Mucosa of stomach (tissue), 1 donor: Measurements from ENCODE around the gene GRAMD2B.
"Not testable (repeated sequence)": the region's sequence is repeated elsewhere in the genome, so short reads cannot be mapped to it uniquely, and the experiment has no call there.

Experiments used
- H3K27me3 ChIP-seq: one replicate; pipeline ENCODE4 v1.7.0; 2013; ENCODE audit warnings: mild to moderate bottlenecking, low read length; ENCODE audit not compliant: control insufficient read depth, insufficient read depth
- H3K36me3 ChIP-seq: one replicate; pipeline ENCODE4 v1.7.0; 2013; ENCODE audit warnings: low read length; ENCODE audit not compliant: control insufficient read depth, insufficient read depth
- H3K4me1 ChIP-seq: one replicate; pipeline ENCODE4 v1.7.0; 2013; ENCODE audit warnings: mild to moderate bottlenecking, low read length; ENCODE audit not compliant: control insufficient read depth, insufficient read depth
- H3K4me3 ChIP-seq: one replicate; pipeline ENCODE4 v1.7.0; 2013; ENCODE audit warnings: low read length
- H3K9ac ChIP-seq: one replicate; pipeline ENCODE4 v1.7.0; 2013; ENCODE audit warnings: mild to moderate bottlenecking, low read length, moderate library complexity
- H3K9me3 ChIP-seq: one replicate; pipeline ENCODE4 v1.7.0; 2013; ENCODE audit warnings: mild to moderate bottlenecking, low read length, moderate library complexity; ENCODE audit not compliant: control insufficient read depth
- donor health status: Pancreatic carcinoma.

The GRAMD2B gene

GRCh38 chr5:126422994-126423788, at the start of gene GRAMD2B:
Gene GRAMD2B, plus strand, starts transcription at chr5:126423409. Its CDS starts 198 bp downstream, at chr5:126423607.
- no peaks in the 10 kb centered on the region for H3K9me3 ChIP-seq
- H3K27me3 ChIP-seq: no peaks in the 10 kb centered on the region
- H3K4me3 ChIP-seq: peak within 1 kb of the TSS; percentile 27
- no peaks in the 10 kb centered on the region for H3K36me3 ChIP-seq
- H3K4me1 ChIP-seq: no peaks in the 10 kb centered on the region
- peak within 1 kb of the TSS; percentile 79 for H3K9ac ChIP-seq

GRCh38 chr5:126374109-126374416, 49.1 kb upstream of the GRAMD2B start:
- no peak overlapping the region for H3K9ac ChIP-seq
- H3K4me3 ChIP-seq: no peak overlapping the region
- H3K27me3 ChIP-seq: no peaks in the 10 kb centered on the region
- H3K9me3 ChIP-seq: no peaks in the 10 kb centered on the region
- H3K4me1 ChIP-seq: peaks cover 22% of the 10 kb centered on the region
- no peaks in the 10 kb centered on the region for H3K36me3 ChIP-seq

GRCh38 chr5:126376443-126376842, 46.8 kb upstream of the GRAMD2B start:
- Histone ChIP-seq H3K4me1 (peaks cover 11% of the 10 kb centered on the region), H3K36me3 (no peaks in the 10 kb centered on the region), H3K4me3 (no peak overlapping the region), H3K9me3 (no peaks in the 10 kb centered on the region), H3K27me3 (no peaks in the 10 kb centered on the region), H3K9ac (no peak overlapping the region)

GRCh38 chr5:126377424-126377823, 45.8 kb upstream of the GRAMD2B start:
- Histone ChIP-seq H3K4me1 (peaks cover 11% of the 10 kb centered on the region), H3K36me3 (no peaks in the 10 kb centered on the region), H3K9me3 (no peaks in the 10 kb centered on the region)

GRCh38 chr5:126380316-126380715, 42.9 kb upstream of the GRAMD2B start:
- H3K27me3 ChIP-seq: not testable (repeated sequence)

More at GRCh38 chr5:126377424-126377823, 45.8 kb upstream of the GRAMD2B start:
- H3K9ac ChIP-seq: no peak overlapping the region
- H3K27me3 ChIP-seq: no peaks in the 10 kb centered on the region
- no peak overlapping the region for H3K4me3 ChIP-seq

GRCh38 chr5:126383246-126383645, 40.0 kb upstream of the GRAMD2B start:
- H3K4me1 ChIP-seq: peaks cover 17% of the 10 kb centered on the region
- no peaks in the 10 kb centered on the region for H3K9me3 ChIP-seq
- no peaks in the 10 kb centered on the region for H3K27me3 ChIP-seq
- H3K4me3 ChIP-seq: no peak overlapping the region
- H3K36me3 ChIP-seq: no peaks in the 10 kb centered on the region
- no peak overlapping the region for H3K9ac ChIP-seq

More at GRCh38 chr5:126380316-126380715, 42.9 kb upstream of the GRAMD2B start:
- not testable (repeated sequence) for H3K9ac ChIP-seq, H3K9me3 ChIP-seq, H3K36me3 ChIP-seq, H3K4me3 ChIP-seq
- peaks cover 22% of the 10 kb centered on the region for H3K4me1 ChIP-seq

GRCh38 chr5:126383776-126384175, 39.4 kb upstream of the GRAMD2B start:
- Histone ChIP-seq H3K4me1 (peaks cover 17% of the 10 kb centered on the region), H3K36me3 (no peaks in the 10 kb centered on the region), H3K9ac (no peak overlapping the region), H3K4me3 (no peak overlapping the region), H3K9me3 (no peaks in the 10 kb centered on the region), H3K27me3 (no peaks in the 10 kb centered on the region)

- Histone ChIP-seq H3K27me3 (no peaks in the 10 kb centered on the region), H3K9me3 (no peaks in the 10 kb centered on the region), H3K36me3 (no peaks in the 10 kb centered on the region), H3K4me1 (peaks cover 17% of the 10 kb centered on the region), H3K4me3 (no peak overlapping the region), H3K9ac (no peak overlapping the region)
Observed at GRCh38 chr5:126384985-126385384, 38.2 kb upstream of the GRAMD2B start.

GRCh38 chr5:126385524-126386502, 37.4 kb upstream of the GRAMD2B start:
- Histone ChIP-seq H3K36me3 (no peaks in the 10 kb centered on the region), H3K9me3 (no peaks in the 10 kb centered on the region), H3K4me1 (peaks cover 17% of the 10 kb centered on the region), H3K27me3 (no peaks in the 10 kb centered on the region), H3K4me3 (no peak overlapping the region), H3K9ac (no peak overlapping the region)

- no peak overlapping the region for H3K4me3 ChIP-seq
- H3K27me3 ChIP-seq: no peaks in the 10 kb centered on the region
- peaks cover 17% of the 10 kb centered on the region for H3K4me1 ChIP-seq
- no peak overlapping the region for H3K9ac ChIP-seq
- H3K9me3 ChIP-seq: no peaks in the 10 kb centered on the region
- no peaks in the 10 kb centered on the region for H3K36me3 ChIP-seq
Observed at GRCh38 chr5:126389179-126389578, 34.0 kb upstream of the GRAMD2B start.

GRCh38 chr5:126390051-126390450, 33.2 kb upstream of the GRAMD2B start:
- H3K4me3 ChIP-seq: no peak overlapping the region
- no peak overlapping the region for H3K9ac ChIP-seq
- no peaks in the 10 kb centered on the region for H3K36me3 ChIP-seq
- peaks cover 9% of the 10 kb centered on the region for H3K4me1 ChIP-seq
- no peaks in the 10 kb centered on the region for H3K9me3 ChIP-seq
- H3K27me3 ChIP-seq: no peaks in the 10 kb centered on the region

GRCh38 chr5:126391386-126391785, 31.8 kb upstream of the GRAMD2B start:
- Histone ChIP-seq H3K4me1 (no peaks in the 10 kb centered on the region), H3K9ac (no peak overlapping the region), H3K4me3 (no peak overlapping the region), H3K36me3 (no peaks in the 10 kb centered on the region), H3K9me3 (no peaks in the 10 kb centered on the region), H3K27me3 (no peaks in the 10 kb centered on the region)
